Subcutaneous abdominal adipose tissue (tissue), 5 donors: ENCODE results near the gene GRAMD2A.

Source experiments
- H3K27ac ChIP-seq: one replicate; pipeline ENCODE4 v1.7.0; 2013; ENCODE audit warnings: low read depth, mild to moderate bottlenecking, inconsistent platforms, low read length, moderate library complexity
- H3K27me3 ChIP-seq, 5 donors: one replicate each; pipeline ENCODE4 v1.7.0; 2013; ENCODE audit warnings: low read length in 5 of 5, inconsistent platforms in 1 of 5; ENCODE audit not compliant: control insufficient read depth in 5 of 5, insufficient read depth in 4 of 5
- H3K36me3 ChIP-seq, 5 donors: one replicate each; pipeline ENCODE4 v1.7.0; 2013; ENCODE audit warnings: low read length in 5 of 5; ENCODE audit not compliant: control insufficient read depth in 5 of 5, insufficient read depth in 5 of 5
- H3K4me1 ChIP-seq, 5 donors: one replicate each; pipeline ENCODE4 v1.7.0; 2013; ENCODE audit warnings: low read length in 5 of 5, mild to moderate bottlenecking in 3 of 5, moderate library complexity in 1 of 5; ENCODE audit not compliant: control insufficient read depth in 5 of 5, insufficient read depth in 5 of 5
- H3K4me3 ChIP-seq, 5 donors: one replicate each; pipeline ENCODE4 v1.7.0; 2013; ENCODE audit warnings: low read length in 5 of 5, low read depth in 1 of 5
- H3K9ac ChIP-seq, 5 donors: one replicate each; pipeline ENCODE4 v1.7.0; 2013; ENCODE audit warnings: low read length in 5 of 5, mild to moderate bottlenecking in 4 of 5, moderate library complexity in 3 of 5
- H3K9me3 ChIP-seq, 5 donors: one replicate each; pipeline ENCODE4 v1.7.0; 2013; ENCODE audit warnings: low read length in 5 of 5; ENCODE audit not compliant: control insufficient read depth in 5 of 5
- donor health status: healthy.
- donor health status: healthy.
- donor health status: healthy.
- donor health status: healthy.
- donor health status: healthy.

GRAMD2A gene

DNA sequence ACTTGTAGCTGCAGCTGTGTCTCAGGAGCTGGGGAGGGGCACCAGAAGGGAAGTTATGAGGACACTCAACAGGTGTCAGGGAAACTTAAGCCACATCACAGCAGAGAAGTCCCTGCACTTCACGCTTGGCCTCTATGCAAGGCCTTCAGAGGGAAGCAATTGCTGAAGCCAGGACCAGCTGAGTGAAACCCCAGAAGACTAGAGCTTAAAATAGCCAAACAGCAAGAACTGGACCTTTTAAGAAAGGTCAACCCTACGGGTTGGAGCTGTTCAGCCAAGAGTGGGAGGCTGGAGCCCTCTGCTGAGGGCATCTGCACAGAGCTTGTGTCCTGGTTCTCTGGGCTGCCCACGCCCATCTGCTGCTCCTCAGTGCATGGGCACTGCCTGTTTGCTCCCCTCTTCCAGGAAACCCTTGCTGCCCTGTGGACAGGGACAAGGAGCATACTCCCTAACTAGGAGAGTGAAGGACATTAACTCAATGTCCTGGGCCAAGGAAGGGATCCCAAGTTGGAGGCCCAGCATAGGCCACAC is 3.9 kb upstream of the GRAMD2A start:
- peaks cover 8 to 80% (median 70%) of the 10 kb centered on the region in 5 donors for H3K36me3 ChIP-seq
- no peaks in the 10 kb centered on the region for H3K9me3 ChIP-seq
- H3K9ac ChIP-seq, result peak overlapping the region in 2 of 5 donors; percentile 6 to 57
- H3K27ac ChIP-seq, result no peak overlapping the region
- peaks cover 9 to 17% (median 15%) of the 10 kb centered on the region in 5 donors for H3K27me3 ChIP-seq
- H3K4me1 ChIP-seq, result peaks cover 2 to 43% (median 18%) of the 10 kb centered on the region in 5 donors
- no peak overlapping the region for H3K4me3 ChIP-seq

DNA sequence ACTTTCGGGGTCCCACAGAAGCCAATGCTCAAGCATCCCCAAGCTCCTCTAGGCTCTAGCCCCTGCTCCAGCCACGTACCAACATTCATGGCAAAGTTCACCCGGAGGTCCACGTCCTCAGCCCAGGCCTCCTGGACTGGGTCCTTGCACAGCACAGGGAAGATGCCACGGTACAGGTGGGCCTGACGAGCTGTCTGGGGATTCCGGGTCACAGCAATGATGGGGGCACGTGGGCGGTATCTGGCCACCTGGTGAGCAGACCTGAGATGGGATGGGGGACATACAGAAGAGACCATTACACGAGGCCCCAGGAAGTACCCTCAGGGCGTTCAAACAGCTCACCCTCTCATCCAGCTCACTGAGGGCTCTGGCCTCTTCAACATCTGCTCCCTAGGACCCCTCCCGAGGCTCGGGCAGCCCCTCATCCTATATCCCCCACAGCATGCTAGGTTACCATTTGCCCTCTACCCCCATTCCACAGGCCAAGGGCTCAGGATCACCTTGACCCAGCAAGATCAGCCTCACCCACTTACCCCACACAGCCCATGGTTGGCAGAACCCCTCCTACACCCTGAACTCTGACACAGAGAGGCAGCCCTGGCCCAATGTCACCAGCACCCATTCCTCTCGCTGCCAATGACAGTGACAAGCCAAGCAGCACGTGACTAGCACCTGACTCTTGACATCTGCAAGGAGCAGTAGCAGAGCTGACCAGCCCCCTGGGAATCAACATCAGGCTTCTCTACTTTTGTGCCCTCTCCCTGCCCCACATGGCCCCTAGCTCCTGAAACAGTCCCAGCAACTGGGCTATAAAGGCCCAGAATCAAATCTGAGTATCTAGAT is 3.0 kb upstream of the GRAMD2A start:
- H3K9ac ChIP-seq, result peak overlapping the region in 3 of 5 donors; percentile 2 to 57 (median 49)
- H3K36me3 ChIP-seq, result peaks cover 8 to 72% (median 61%) of the 10 kb centered on the region in 5 donors
- H3K27me3 ChIP-seq, result peaks cover 10 to 21% (median 16%) of the 10 kb centered on the region in 5 donors
- H3K4me3 ChIP-seq, result no peak overlapping the region
- no peak overlapping the region for H3K27ac ChIP-seq
- no peaks in the 10 kb centered on the region for H3K9me3 ChIP-seq
- peaks cover 2 to 43% (median 18%) of the 10 kb centered on the region in 5 donors for H3K4me1 ChIP-seq

DNA sequence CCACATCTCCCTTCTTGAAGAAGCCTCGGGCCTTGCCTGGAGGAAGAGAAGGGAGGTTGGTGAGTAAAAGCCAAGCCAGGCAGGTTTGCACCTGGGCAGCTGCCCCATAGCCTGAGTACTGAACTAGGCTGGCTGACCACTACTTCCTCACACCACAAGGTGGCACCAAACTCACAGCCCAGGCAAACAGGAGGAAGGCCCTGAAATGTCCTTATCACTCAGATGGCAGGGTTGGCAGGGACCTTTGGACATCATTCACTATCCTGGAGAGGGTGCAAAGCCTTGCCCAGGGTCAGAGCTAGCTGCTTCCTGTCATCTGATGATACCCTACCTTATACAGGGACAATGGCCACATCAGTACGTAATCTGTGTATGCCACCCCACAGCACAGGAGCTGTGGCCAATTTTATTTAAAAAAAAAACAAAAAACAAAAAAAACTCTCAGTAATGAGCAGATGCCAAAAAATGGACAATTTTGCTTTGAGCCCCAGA is 2.2 kb upstream of the GRAMD2A start:
- peaks cover 2 to 43% (median 18%) of the 10 kb centered on the region in 5 donors for H3K4me1 ChIP-seq
- H3K27ac ChIP-seq, result no peak overlapping the region
- no peak overlapping the region for H3K4me3 ChIP-seq
- peaks cover 8 to 64% (median 54%) of the 10 kb centered on the region in 5 donors for H3K36me3 ChIP-seq
- H3K9ac ChIP-seq, result no peak overlapping the region
- H3K27me3 ChIP-seq, result peaks cover 10 to 21% (median 18%) of the 10 kb centered on the region in 5 donors
- H3K9me3 ChIP-seq, result no peaks in the 10 kb centered on the region

DNA sequence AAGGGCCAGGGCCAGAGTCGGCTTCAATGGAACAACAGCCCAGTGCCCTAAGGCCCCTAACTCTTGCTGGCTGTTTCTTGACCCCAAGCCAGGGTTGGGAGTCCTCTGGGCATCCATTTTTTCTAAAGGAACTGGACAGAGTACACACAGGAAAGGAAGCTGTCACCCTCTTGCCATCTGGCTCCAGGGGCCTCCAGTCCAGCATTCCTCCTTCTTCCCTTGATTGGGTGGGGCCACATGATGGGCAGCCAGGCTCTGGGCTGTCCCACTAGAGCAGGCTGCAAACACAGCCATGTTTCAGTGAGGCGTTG is 1.6 kb upstream of the GRAMD2A start:
- Histone ChIP-seq H3K9me3 (no peaks in the 10 kb centered on the region), H3K27ac (no peak overlapping the region), H3K4me1 (peaks cover 2 to 43% (median 18%) of the 10 kb centered on the region in 5 donors), H3K27me3 (peaks cover 10 to 21% (median 18%) of the 10 kb centered on the region in 5 donors), H3K4me3 (no peak overlapping the region), H3K36me3 (peaks cover 3 to 58% (median 50%) of the 10 kb centered on the region in 5 donors), H3K9ac (no peak overlapping the region)

DNA sequence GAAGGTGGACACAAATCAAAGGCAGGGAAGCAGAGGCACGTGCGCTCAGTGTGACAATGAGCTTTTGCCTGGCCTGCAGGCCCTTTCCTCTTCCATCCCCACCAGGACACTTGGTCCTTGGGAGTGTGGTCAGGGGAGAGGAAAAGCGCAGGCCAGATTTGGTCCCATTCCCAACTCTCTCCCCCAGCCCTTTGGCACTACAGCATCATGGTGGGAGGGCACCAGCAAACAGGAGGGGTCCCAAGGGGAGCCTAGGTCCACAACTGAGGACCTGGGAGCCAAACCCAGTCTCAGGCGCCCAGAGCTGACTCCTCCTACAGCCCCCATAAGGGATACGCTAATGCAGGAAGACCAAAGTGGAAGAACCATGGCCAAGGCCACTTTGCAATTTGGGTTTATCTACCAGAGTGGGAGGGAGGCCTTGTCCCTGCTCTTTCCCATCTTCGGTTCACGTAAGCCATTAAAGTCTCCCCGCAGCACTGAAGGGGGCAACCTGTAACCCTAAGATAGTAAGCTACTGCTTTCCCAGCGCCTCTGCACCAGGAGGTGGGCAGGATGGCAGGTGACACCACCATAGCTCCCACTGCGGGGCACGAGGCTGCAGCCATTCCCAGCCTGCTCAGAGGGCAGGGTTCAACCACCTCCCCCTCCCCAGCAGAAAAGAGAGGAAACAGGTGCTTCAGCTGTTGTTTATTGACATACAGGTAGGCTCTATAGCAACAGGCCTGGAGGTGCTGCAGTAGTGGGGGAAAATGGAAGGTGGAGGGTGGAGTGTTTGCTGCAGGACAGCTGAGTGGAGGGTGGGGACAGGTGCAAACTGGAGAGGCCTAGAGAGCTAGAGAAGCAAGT is 993 bp upstream of the GRAMD2A start:
- Histone ChIP-seq H3K36me3 (peaks cover 0 to 52% (median 46%) of the 10 kb centered on the region in 5 donors), H3K27ac (no peak overlapping the region)

DNA sequence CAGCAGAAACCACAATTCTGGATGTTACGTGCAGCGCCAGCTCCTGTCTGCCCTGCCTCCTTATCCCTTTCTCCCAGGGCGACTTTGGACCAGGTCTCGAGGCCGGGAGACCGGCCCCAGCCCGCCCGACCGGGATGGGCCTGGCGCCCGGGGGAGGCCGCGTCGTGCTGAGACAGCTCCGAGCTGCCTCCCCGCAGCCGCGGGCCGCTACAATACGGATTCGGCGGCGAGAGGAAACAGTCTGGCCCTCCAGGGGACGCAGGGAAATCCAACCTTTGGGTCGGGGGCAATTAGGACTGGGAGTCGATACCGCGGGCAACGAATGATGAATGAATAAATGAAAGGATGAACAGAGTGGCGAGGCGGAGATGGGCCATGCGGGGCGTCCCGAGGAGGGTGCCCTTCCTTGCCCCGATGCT is 537 bp downstream of the GRAMD2A start:
- H3K36me3 ChIP-seq, result peaks cover 0 to 36% (median 30%) of the 10 kb centered on the region in 5 donors
- H3K27ac ChIP-seq, result no peak overlapping the region
- H3K27me3 ChIP-seq, result peaks cover 10 to 22% (median 20%) of the 10 kb centered on the region in 5 donors
- H3K9ac ChIP-seq, result no peak overlapping the region
- H3K9me3 ChIP-seq, result no peaks in the 10 kb centered on the region
- H3K4me3 ChIP-seq, result peak overlapping the region in 4 of 5 donors; percentile 34 to 59 (median 49)
- H3K4me1 ChIP-seq, result peaks cover 2 to 30% (median 18%) of the 10 kb centered on the region in 5 donors

More for the DNA sequence above, 993 bp upstream of the GRAMD2A start:
- no peak overlapping the region for H3K4me3 ChIP-seq
- H3K9me3 ChIP-seq, result no peaks in the 10 kb centered on the region
- H3K27me3 ChIP-seq, result peaks cover 10 to 22% (median 20%) of the 10 kb centered on the region in 5 donors
- no peak overlapping the region for H3K9ac ChIP-seq
- H3K4me1 ChIP-seq, result peaks cover 2 to 39% (median 18%) of the 10 kb centered on the region in 5 donors

DNA sequence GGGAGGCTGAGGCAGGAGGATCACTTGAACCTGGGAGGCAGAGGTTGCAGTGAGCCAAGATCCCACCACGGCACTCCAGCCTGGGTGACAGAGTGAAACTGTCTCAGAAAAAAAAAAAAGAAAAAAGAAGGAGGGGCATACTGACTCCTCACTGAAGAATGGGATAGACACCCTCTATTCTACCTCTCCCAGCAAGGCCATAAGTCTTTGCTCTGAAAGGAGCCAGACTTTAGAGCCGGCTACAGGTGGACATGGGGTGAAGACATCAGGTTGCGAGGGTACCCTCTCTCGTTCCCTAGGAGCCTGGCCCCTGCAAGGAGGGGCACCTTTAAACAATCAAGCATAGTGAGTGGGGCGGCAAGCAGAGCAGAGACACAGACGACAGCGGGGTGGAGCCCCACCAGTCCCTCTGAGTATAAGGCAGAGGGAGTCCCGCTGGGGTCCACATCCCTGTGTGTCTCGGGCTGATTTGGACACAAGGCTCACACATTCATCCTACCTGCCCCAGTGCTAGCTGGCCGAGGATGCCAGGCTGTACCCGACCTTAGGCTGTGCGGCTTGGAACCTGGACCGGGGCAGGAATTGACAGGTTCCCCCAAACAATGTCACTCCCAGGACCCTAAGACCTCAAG is 1.1 kb downstream of the GRAMD2A start:
- peaks cover 2 to 25% (median 16%) of the 10 kb centered on the region in 5 donors for H3K4me1 ChIP-seq

DNA sequence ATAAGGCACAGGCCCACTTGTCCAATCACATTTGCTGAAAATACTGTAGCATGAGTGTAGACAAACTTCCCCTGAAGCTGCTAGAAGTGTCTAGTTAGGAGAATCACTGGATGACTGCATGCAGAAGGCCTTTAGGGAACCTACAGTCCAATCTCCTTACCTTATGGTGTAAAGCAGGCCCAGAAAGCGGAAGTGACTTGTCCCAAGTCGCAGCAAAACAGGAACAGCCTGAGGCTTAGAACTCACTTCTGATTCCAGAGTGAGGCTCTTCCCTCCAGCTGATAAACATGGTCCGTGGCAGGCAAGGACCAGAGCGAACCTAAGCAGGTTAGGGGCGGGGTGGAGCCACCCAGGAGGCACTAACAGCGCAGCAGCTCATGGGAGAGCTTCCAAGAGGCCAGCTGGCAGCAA is 2.5 kb downstream of the GRAMD2A start:
- Histone ChIP-seq H3K9ac (no peak overlapping the region), H3K27ac (no peak overlapping the region), H3K4me1 (peaks cover 0 to 14% (median 5%) of the 10 kb centered on the region in 5 donors), H3K36me3 (peaks cover 0 to 17% (median 13%) of the 10 kb centered on the region in 5 donors), H3K27me3 (peaks cover 10 to 22% (median 20%) of the 10 kb centered on the region in 5 donors), H3K9me3 (no peaks in the 10 kb centered on the region), H3K4me3 (no peak overlapping the region)

More for the DNA sequence above, 1.1 kb downstream of the GRAMD2A start:
- Histone ChIP-seq H3K27me3 (peaks cover 10 to 22% (median 20%) of the 10 kb centered on the region in 5 donors), H3K4me3 (peak overlapping the region in 1 of 5 donors; percentile 59), H3K27ac (no peak overlapping the region), H3K36me3 (peaks cover 0 to 31% (median 25%) of the 10 kb centered on the region in 5 donors), H3K9me3 (no peaks in the 10 kb centered on the region), H3K9ac (no peak overlapping the region)

DNA sequence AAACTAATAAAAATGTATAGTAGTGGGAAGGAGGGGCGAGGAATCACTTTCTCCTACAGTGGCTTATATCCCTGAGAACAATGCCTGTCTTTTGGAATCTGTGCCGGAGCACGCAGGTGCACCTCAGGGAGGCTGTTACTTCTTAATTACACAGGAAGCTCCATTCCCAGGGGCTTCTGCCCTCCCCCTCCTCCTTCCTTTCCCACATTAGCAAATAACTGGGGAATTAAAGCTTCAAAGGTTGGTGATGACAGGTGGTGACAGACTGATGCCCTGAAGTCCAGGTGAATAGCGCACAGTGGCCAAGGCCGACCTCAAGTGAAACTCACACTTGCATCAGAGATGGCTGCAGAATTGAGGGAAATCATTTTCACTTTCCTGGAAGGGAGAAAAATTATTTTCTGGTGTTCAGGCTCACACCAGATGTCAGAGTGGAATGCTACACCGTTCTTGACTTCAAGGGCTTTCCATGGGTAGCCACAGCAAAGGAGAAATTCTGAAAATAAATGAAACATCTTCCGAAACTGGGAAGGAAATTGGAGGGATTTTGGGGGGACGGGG is 3.7 kb downstream of the GRAMD2A start:
- Histone ChIP-seq H3K4me3 (no peak overlapping the region), H3K4me1 (peaks cover 0 to 14% (median 5%) of the 10 kb centered on the region in 5 donors), H3K9me3 (no peaks in the 10 kb centered on the region), H3K9ac (no peak overlapping the region), H3K27ac (no peak overlapping the region), H3K27me3 (peaks cover 10 to 22% (median 20%) of the 10 kb centered on the region in 5 donors), H3K36me3 (peaks cover 0 to 8% (median 5%) of the 10 kb centered on the region in 5 donors)
